DMS153 (cell line): ENCODE measurements around the gene IWS1.

ENCODE experiments used
- DNase-seq: peaks from one replicate; lab custom pipeline; 2025; lab: John Stamatoyannopoulos, UW

Gene IWS1

DNA sequence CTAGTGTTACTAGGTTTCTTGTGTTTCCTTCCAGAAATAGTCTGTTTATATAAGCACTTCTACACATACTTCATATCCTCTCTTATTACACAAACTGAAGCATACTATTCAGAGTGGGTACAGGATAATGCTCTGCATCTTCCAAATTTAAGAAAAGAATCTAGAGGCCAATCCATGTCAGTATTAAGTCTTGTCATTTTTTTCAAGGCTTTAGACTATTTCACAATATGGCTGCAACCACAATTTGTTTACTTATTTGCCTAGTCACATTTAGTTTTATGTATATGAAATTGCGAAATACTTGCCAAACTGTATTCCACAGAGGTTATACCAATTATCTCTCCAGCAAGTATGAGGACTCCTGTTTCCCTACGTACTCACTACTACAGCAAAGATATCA, 27.9 kb downstream of the IWS1 start:
- no peak for DNase-seq

DNA sequence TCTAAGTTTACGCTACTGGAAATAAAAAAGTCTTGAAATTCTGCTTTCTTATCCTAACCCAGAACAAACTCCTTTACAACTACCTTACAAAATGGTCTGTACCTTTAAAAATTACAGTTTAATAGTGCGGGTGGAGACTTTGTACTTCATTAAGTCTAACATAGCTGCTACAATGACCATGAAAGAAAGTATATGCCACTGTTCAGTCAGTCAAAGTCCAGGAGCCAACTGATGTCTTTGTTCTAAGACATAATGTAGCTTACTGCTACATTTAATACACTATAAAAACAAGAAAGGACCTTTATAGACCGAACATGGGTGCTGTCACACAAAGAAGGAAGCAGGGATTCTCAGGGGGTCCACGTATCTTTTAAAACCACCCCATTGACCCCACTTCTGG, 36.0 kb downstream of the IWS1 start:
- no peak for DNase-seq

- DNase-seq, result no peak
Measured at GRCh38 chr2:127486247-127487058, 39.8 kb downstream of the IWS1 start.

- DNase-seq, result no peak
Measured at GRCh38 chr2:127485694-127486071, 40.6 kb downstream of the IWS1 start.

DNA sequence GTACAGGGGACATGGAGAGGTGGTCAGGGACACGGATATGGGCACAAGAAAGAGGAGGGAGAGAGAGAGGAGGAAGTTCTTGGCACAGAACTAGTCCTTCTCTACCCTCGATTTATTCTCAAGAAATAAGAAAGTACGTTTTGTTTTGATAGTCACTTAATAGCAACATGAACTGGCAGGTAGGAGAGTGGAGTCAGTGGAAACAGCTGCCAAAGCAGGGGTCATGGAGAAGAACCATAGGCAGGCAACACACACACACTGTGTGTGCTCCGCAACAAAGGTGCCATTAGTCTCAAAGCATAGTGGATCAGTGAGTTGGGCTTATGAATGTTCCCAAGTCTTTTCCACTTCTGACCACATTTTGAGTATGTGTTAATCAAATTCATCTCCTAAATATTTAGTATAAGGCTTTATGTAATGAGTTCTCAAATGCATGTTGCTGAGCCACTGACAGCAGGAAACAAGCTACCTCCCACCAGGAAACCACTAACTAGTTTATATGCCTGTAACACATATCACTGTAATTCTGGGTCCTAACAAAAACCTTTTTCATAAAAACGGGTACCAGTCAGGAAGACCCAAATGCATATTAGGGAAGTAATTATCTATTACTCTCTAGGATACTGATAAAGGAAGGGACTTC, 41.1 kb downstream of the IWS1 start:
- no peak for DNase-seq

- DNase-seq, result no peak
Measured at GRCh38 chr2:127482031-127482430, 44.3 kb downstream of the IWS1 start.

DNA sequence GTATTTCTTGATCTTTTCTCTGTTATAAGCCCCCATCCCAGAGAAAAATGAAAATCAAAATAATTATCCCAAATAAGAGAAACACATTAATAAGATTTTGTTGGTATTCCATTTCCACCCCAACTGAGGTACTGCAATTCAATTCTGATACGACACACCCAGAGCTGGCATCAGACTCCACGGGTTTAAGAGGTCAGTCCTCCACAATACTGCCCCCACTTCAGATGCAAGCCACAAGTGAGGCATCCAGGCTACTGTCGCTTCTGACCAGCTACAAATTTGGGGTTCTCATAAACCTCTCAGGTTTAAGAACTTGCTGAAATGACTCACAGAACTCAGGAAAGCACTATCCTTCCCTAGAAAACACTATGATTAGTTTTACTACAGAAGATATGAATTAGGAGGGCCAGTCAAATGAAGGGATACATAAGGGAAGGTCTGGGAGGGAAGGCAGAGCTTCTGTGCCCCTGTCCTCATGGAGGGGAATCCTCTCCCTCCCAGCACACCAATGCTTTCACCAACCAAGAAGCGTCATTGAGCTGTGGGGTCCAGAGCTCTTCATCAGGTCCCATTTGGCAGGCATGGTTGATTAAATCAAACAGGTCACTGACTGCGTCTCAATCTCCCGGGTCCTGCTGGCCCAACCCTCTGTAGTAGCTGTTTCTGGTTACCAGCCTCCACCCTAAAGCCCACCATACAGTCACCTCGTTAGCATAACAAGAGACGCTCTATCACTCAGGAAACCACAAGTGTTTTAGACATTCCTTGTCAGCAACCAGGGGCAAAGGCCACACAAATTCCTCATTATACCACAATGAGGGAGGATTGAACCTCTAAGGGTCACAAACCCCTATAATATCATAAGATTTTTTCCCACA, 46.2 kb downstream of the IWS1 start:
- no peak for DNase-seq

- peak; percentile 32 for DNase-seq
Measured at GRCh38 chr2:127479219-127479825, 47.0 kb downstream of the IWS1 start.

DNA sequence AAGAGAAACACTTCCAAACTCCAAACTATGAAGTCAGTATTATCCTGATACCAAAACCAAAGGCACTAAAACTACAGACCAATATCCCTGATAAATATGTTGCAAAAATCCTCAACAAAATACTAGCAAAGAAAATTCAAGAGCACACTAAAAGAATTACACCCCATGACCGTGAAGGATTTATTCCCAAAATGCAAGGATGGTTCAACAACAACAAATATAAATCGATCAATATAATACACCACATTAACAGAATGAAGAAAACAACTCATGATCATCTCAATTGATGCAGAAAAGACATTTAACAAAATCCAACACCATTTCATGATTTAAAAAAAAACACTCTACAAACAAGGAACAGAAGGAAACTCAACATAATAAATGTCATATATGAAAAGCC, 50.5 kb downstream of the IWS1 start:
- no peak for DNase-seq

GRCh38 chr2:127472268-127472667, 54.0 kb downstream of the IWS1 start:
- no peak for DNase-seq

DNA sequence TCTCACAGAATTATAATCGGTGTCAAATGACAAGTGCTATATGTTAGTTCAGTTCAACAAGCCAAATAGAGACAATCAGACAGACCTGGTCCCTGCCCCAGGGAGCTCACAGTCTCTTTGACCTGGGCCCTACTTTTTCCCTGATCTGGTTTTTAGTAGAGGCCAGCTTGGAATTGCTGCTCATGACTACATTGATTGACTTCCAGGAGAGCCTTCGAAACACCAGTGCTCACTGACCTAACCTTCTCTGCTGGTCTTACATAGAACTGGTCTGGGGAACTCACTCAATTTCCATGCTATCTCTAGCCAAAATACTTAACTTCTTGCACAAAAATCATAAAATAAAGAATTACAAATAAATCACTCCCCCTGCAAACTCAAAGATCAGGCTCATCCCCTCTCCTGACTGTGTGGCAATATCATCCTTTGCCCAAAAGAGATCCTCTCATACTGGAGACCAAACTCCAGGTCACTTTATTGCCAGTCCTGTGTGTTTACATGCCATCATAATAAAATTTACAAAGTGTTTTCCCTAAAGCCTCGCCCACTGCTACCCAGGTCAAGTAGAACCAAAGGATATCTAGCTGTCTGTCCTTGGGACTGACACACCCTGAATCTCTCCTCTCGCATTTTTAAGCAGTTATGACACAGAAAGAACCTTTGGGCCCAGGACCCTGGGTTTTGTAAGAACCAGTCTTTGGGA, 54.9 kb downstream of the IWS1 start:
- no peak for DNase-seq

DNA sequence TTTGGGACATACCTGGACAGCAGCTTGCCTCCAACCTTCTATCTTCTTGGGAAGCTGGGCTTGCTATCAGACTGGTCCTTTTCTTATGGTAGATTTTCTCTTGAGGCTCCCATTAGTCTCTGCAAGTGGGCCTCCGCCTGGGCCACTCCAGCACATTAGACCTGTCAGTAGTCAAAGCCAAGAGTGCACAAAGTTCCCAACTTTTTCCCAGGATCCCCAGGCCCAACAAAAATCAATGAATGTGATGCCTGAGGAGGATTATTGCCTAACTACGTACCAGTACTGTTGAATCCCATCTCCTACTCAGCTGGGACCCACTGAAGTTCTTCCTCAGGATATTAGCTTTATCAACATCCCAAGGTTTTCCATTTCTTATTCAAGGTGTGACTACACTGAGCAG, 56.3 kb downstream of the IWS1 start:
- no peak for DNase-seq

DNA sequence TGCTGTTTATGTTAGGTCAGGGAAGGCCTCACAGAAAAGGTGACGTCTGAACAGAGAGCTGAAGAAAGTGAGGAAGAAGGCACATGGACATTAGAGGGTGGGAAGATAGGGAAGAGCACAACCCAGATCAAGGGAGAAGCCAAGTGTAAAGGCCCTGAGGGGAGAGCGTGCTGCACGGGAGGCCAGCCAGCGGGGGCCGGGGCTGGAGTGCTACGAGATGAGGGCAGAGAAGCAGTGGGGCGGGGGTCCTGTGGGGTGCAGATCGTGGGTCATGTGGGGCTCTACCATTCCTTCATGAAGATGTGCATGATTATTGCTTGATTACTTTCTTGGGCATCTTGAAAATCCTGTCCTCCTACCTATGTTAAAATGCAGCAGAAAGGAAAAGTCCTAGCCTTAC, 57.2 kb downstream of the IWS1 start:
- no peak for DNase-seq

GRCh38 chr2:127465258-127465657, 61.0 kb downstream of the IWS1 start:
- DNase-seq, result no peak

DNA sequence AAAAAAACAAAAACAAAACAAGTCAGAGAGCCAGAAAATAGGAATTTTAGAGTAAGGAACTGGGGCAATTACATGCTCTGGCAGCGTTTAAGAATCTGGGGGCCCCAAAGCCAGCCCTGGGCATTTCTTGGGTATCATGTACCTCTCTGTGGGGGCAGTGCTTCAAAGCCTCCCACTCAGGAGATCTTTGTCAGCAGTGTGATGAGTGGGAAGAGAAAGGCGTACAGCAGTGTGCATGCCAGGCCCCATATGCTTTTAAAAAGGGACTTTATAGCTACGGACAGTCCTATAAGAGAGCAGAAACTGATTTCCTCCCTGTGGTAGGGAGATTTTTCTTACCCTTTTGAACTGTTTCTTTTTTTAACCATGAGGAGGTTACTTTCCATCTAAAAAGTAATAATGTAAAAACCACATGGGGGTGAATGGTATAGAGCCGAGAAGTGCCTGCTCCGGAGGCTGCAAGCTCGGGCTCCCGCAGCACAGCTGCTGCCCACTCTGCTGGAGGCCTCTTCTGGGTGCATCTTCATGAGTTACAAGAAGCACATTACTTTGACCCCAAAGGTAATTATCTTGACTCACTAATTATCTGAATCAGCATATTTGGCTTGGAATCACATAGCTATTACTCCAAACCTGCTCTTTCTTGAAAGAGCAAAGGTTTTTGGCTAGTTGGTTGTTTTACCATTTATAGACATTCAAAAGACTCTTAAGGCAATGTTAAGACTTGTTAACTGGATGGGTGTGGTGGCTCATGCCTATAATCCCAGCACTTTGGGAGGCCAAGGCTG, 61.6 kb downstream of the IWS1 start:
- no peak for DNase-seq

GRCh38 chr2:127463155-127463991, 62.9 kb downstream of the IWS1 start:
- no peak for DNase-seq

DNA sequence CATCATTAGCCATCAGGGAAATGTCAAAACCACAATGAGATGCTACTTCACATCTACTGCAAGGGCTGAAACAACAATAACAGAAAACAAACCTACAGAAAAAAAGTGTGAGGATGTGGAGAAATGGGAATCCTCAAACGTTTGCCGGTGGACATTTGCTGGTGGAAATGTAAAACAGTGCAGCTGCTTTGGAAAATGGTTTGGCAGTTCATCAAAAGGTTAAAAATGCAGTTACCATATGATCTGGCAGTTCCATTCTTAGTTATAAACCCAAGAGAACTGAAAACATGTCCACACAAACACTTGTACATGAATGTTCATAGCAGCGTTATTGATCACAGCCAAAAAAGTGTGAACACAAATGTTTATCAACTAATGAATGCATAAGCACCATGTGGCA, 63.8 kb downstream of the IWS1 start:
- no peak for DNase-seq

DNA sequence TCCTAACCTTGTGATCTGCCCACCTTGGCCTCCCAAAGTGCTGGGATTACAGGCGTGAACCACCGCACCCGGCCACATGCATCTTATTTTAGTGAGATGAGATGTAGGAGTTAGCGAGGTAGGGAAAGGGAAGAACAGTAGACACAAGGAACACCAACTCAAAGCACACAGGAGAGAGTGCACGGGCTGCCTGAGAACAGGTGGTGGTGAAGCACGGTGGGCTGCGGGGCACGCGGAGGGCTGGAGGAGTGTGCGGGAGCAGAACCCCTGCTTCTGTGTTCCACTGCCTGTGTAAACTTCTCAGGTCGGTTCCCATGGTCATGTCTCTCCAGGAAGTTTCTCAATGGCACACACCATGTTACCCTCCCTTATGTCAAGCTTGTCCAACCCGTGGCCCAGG, 69.3 kb downstream of the IWS1 start:
- no peak for DNase-seq

GRCh38 chr2:127455566-127456493, 70.5 kb downstream of the IWS1 start:
- no peak for DNase-seq
